ENCODE measurements around the gene NAA60.
"Not testable (repeated sequence)": the region's sequence is repeated elsewhere in the genome, so short reads cannot be mapped to it uniquely, and the experiment has no call there.

NAA60 gene

GRCh38 chr16:3484318-3485096, 41.0 kb downstream of the NAA60 start:
- no peak for DNase-seq

DNA sequence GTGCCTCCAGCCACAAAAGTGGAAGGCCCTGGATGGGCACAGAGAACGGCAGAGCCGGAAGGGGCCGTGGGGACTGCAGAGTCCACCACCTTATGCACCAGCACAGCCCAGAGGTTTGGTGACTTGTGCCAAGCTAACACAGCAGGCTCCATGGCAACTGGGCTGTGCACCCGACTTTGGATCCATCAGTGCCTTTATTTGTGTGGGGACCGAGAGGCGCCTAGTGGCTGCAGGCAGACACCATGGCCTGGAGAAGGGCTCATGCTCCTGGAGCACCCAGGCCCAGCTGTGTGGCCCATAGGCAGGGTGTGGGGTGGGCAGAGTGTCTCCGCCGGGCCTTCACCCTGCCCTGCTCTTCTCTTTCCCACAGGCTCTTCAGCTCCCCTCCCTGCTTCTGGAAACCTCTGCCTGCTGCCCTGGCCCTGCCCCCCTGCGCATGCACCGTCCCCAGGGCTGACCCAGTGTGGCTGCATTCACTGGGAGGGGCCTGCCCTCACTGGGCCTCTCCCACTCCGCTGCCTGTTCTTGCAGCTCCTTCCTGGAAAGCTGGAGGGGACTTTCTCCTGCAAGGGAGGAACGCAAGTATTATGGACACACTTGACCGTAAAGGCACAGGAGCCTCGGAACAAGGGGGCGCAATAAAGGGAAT, 41.7 kb downstream of the NAA60 start:
- no peak for DNase-seq

DNA sequence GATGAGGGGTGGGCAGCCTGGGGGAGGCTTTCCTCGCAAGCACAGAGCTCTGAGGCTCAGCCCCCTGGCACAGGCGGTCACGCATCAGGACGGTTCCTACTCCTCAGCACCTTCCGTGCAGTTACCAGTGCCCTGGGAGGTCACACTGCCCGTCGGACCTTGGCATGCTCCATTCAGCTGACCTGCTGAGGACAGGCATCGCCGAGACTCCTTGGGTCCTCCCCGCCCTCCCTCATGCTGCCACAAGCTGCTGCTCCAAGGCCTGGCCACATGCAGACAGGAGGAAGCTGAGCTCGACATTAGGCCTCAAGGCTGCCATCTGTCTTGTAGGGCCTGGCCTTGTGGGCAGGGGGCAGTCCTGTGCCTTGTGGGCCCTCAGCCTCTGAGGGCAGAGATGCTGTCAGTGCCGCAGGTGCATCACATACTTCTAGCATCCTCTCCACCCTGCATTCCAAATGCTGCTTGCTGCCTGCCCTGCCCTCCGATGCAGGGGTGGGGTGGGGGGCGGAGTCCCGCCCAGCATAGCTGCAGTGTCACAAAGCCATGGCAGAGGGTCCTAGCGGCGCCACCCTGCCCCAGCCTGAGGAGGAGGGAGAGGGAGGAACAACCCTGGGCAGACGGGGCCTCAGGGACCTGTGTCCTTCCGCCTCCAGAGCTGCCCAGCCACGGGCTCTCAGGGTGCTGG, 42.5 kb downstream of the NAA60 start:
- DNase-seq = no peak

DNA sequence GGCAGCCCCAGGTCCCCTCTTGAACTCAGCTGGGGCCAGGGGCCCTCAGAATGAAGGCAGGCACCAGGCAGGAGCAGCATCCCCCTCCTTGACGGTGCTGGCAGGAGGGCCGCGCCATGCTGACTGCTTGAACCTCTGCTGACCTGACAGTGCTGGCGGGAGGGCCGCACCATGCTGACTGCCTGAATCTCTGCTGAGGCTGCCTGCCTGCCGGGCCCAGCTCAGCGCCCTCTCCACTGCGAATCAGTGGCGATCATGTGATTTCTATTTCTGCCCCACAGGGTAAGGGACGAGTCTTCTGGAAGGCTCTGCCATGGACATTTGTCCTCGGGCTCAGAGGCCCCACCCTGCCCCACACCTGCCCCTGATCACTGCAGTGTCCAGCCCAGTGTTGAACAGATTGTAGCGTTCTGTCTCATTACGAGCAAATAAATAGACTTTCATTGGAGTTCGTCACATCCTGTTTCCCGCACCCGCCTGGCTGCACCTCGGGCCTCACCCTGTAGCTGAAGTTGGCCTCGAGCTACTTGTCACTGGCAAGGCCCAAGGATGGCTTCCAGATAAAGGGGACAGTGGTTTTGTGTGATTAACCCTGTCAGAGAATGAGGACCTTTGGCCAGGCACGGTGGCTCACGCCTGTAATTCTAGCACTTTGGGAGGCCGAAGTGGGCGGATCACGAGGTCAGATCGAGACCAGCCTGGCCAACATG, 43.2 kb downstream of the NAA60 start:
- no peak for DNase-seq

DNA sequence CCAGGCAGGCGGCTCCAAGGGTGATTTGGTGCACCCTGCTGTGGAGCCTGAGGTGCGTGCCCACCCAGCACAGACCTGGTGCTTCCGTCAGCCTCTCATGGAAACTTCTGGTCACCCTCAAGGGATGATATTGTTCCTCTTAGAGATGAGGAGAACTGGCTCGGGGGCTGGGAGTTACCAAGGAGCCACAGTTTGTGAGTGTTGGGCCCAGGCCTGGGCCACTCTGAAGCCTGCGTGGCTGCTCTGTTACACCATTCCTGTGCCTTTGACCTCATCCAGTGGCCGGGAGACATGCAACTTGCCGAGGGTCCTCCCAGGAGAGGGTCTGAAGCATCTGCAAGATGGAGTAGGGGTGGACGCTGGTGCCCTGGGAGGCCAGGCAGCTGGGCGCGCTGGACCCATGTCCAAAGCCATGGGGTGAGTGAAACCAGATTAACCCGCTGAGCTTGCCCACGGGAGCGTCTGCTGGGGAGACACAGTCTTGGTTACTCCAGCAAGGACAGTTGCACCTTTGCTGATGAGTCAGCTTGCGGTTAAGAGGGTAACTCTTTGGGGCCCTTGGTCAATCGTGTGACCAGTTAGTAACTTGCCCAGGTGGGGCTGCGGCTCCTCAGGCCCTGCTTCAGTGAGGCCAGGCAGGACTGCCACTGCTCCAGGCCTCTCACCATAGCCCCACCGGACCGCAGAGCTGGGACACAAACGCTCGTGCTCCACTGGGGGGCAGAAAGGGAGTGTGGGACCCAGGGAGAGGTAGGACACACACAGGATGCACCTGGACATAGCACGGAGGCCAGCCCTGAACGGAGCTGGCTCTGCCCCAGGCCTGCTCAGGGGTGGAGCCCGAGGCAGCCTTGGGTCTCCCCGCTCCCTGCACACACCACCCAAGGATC, 44.3 kb downstream of the NAA60 start:
- DNase-seq = no peak

DNA sequence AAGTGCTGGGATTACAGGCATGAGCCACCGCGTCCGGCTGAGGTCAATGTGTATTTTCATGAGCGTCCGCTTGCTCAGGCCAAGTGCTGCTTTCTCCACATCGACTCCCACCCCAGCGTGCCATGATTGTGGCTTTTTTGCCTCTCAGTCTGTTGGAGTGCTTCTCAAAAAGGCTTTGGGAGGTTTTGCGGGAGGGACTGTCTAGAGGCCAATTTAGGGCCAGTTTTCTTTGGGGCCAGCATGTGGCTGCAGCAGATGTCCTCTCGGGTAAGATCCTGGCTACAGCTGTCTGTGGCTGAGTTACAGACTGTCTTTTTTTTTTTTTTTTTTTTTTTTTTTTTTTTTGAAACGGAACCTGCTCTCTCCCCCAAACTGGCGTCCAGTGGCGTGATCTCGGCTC, 45.3 kb downstream of the NAA60 start:
- no peak for DNase-seq

GRCh38 chr16:3490911-3491629, 47.6 kb downstream of the NAA60 start:
- no peak for DNase-seq

GRCh38 chr16:3492356-3492755, 48.9 kb downstream of the NAA60 start:
- no peak for DNase-seq

DNA sequence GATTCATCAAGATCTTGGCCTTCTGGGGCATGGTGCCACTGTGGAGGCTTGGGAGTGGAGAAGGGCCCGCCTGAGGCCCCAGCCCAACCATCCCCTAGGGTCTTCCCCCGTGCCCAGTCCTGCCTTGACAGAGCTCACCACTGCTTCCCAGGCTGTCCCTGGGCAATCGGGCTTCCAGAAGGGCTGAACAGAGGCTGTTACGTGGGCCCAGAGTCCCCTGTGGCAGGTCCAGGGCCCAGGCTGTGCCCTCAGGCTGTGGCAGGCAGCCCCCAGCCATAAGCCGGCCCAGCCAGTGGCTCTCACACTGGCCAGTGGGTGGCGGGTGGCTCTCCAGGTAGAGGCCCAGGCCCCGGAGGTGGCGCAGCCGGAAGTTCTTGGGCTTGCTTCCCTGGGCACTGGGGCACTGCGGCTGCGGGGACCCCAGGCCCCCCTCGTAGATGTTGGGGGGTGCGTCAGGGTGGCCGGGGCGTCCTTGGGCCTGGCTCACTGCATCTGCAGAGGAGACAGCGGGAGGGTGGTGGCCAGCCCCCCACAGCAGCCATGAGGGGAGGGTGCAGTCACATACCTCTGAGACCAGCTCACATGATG, 51.0 kb downstream of the NAA60 start:
- DNase-seq = no peak

GRCh38 chr16:3495176-3495575, 51.7 kb downstream of the NAA60 start, which contains the start of gene C16orf90:
Gene C16orf90, minus strand, starts transcription at chr16:3495489. Its CDS starts 68 bp downstream, at chr16:3495421.
- no peak for DNase-seq

DNA sequence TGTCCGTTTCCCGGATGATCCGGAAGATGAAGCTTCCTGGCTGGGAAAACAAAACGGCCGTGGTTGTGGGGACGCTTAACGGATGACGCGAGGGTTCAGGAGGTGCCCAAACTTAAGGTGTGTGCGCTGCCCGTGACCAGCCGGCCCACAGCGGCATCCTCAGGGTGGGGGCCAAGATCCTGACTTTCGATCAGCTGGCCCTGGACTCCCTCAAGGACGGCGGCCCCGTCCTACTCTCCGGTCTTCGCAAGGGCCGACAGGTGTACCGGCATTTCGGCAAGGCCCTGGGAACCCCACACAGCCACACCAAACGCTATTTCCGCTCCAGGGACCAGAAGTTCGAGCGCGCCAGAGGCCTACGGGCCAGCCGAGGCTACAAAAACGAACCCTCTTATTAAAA, 52.9 kb downstream of the NAA60 start:
- no peak for DNase-seq

DNA sequence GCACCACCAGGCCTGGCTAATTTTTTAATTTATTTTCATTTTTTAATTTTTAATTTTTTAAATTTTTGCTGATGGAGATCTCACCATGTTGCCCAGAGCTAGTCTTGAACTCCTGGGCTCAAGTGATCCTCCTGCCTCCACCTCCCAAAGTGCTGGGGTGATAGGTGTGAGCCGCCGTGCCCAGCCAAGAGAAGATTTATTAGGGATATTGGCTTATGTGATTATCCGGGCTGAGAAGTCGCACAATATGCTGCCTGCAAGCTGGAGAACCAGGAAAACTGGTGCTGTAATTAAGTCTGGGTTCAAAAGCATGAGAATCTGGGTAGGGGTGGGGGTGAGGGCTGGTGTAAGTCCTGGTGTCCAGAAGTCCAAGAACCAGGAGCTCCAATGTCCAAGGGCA, 54.3 kb downstream of the NAA60 start:
- no peak for DNase-seq

DNA sequence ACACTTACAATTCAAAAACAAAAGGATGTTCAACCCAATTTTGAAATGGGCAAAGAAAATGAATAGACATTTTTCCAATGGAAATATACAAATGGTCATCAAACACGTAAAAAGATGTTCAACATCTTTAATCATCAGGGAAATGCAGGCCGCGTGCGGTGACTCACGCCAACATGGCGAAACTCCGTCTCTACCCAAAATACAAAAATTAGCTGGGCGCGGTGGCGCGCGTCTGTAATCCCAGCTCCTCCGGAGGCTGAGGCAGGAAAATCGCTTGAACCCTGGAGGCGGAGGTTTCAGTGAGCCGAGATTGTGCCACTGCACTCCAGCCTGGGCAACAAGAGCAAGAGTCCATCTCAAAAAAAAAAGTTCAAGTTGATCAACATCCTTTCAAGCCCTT, 55.5 kb downstream of the NAA60 start:
- DNase-seq = no peak

DNA sequence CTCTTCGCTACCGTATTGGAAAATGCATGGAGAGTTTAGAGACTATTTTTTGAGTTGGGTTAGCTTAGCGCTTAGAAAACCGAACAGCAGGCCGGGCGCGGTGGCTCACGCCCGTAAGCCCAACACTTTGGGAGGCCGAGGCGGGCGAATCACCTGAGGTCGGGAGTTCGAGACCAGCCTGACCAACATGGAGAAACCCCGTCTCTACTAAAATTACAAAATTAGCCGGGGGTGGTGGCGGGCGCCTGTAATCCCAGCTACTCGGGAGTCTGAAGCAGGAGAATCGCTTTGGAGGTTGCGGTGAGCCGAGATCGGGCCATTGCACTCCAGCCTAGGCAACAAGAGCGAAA, 57.9 kb downstream of the NAA60 start:
- not testable (repeated sequence) for DNase-seq

DNA sequence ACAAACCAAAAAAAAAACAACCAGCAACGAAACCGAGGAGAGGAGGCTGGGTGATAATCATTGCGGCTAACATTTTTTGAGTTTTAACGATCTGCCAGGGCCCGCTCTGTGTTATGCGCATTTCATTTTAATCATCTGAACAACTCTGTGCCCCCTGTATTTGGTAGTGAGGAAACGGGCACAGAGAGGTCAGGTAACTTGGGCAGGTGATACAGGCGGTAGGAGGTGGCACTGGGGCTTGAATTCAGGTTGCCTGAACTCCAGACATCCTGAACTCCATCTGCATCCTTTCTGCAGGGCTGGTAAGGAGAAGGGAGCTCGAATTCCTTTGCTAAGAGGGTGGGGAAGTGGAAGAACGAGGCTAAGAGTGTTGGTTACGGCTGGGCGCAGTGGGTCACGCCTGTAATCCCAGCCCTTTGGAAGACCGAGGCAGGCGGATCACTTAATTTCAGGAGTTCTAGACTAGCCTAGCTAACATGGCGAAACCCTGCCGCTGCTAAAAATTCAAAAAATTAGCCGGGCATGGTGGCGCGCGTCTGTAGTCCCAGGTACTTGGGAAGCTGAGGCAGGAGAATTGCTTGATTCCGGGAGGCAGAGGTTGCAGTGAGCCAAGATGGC, 58.4 kb downstream of the NAA60 start:
- no peak for DNase-seq

DNA sequence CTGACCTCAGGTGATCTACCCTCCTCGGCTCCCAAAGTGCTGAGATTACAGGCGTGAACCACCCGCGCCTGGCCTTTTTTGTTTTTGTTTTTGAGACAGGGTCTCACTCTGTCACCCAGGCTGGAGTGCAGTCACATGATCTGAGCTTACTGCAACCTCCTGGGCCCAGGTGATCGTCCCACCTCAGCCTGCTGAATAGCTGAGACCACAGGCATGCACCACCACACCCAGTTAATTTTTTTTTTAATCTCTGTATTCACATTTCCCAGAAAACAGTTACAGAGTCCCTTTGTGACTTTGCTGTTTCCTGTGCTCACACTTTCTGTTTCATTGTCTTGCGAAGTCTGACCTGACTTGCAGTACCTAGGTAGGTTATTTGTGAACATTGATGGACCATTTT, 60.0 kb downstream of the NAA60 start:
- no peak for DNase-seq

- DNase-seq = no peak
These were observed 65.3 kb downstream of the NAA60 start for GRCh38 chr16:3508736-3509135.

GRCh38 chr16:3509470-3509928, 66.0 kb downstream of the NAA60 start:
- no peak for DNase-seq

DNA sequence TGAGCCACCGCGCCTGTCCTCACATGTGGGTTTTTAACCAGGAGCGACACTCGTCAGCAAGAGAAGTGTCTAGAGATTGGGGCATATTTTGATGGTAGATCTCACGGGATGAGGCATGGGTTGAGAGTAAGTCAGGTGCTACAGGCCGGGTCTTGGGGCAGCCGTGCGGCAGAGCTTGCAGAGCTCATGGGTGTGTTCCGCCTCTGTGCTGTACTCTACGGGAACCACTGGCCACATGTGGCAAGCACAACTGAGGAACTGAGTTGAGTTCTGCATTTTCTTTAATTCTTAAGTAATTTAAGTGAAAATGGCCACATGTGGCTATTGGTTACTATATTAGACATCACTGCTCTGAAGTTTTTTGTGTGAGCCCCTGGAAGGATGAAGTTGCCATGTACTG, 66.9 kb downstream of the NAA60 start:
- no peak for DNase-seq

DNA sequence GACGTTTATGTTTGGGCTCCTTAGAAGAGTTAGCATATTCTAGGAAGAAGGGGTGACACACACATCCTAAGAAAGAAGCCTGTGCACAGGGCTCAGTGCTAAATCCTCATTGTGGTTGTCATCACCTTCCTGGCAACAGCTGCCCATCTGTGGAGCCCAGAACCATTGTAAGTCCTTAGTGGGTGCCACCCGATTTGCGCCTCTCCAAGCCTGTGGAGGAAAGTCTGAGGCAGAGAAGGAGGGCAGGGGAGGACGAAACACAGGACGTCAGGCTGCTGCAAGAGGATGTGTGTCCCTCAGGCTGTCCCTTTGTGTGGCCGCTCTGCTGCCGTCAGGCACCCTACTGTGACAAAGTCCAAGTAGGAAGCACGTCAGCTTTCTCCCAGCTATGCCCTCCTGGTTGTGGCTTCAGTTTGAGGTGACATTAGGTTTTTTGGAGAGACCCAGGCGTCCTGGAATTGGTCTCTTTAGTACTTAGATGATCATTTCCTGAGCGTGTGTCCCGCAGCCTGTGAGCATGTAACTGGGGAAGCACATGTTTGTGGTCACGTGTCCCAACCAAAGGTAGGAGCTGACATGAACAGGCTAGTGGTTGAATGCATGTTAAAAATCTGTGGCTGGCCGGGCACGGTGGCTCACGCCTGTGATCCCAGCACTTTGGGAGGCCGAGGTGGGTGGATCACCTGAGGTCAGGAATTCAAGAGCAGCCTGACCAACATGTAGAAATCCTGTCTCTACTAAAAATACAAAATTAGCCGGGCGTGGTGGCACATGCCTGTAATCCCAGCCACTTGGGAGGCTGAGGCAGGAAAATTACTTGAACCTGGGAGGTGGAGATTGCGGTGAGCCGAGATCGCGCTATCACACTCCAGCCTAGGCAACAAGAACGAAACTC, 68.1 kb downstream of the NAA60 start:
- DNase-seq = no peak

Measured in NCI-H1417 treated with DMSO at 0.1 percent for 48 hours (cell line).